HEK293 (cell line): ENCODE data around the gene ENO2.

ENCODE experiments used
- BCL11B ChIP-seq: fragments of 450-650 bp; formaldehyde crosslinking; IDR thresholded peaks from 2 replicates; pipeline ENCODE4 v1.5.1; 2016; ENCODE audit warnings: low read depth, missing biosample characterization, missing genetic modification characterization
- HOXD13 ChIP-seq: sonication (generic); formaldehyde crosslinking; IDR thresholded peaks from 2 replicates; pipeline ENCODE4 v1.8.0; 2022; ENCODE audit warnings: missing genetic modification reagents, borderline replicate concordance
- PBX3 ChIP-seq: sonication (generic); formaldehyde crosslinking; IDR thresholded peaks from 2 replicates; pipeline ENCODE4 v1.8.1; 2022; ENCODE audit warnings: mild to moderate bottlenecking, moderate library complexity, missing genetic modification reagents
- REPIN1 ChIP-seq: fragments of 450-650 bp; formaldehyde crosslinking; IDR thresholded peaks from 2 replicates; pipeline ENCODE4 v1.5.1; 2017; ENCODE audit warnings: missing biosample characterization, missing genetic modification characterization, low read depth
- TRIM28 ChIP-seq: IDR thresholded peaks from 2 replicates; pipeline ENCODE4 v1.6.1; 2011; ENCODE audit warnings: low read length, control low read depth, borderline replicate concordance
- WT1 ChIP-seq: fragments of 450-650 bp; formaldehyde crosslinking; IDR thresholded peaks from 2 replicates; pipeline ENCODE4 v1.5.1; 2016; ENCODE audit warnings: missing biosample characterization, missing genetic modification characterization
- ZBTB44 ChIP-seq: fragments of 450-650 bp; IDR thresholded peaks from 2 replicates; pipeline ENCODE4 v1.5.1; 2018; ENCODE audit warnings: missing biosample characterization, mild to moderate bottlenecking, missing genetic modification characterization
- ZFP41 ChIP-seq: fragments of 450-650 bp; formaldehyde crosslinking; IDR thresholded peaks from 2 replicates; pipeline ENCODE4 v1.5.1; 2016; ENCODE audit warnings: missing biosample characterization, missing genetic modification characterization, borderline replicate concordance
- ZNF202 ChIP-seq: fragments of 450-650 bp; formaldehyde crosslinking; IDR thresholded peaks from 2 replicates; pipeline ENCODE4 v1.5.1; 2016; ENCODE audit warnings: missing biosample characterization, missing genetic modification characterization, borderline replicate concordance
- ZNF239 ChIP-seq: fragments of 450-650 bp; formaldehyde crosslinking; IDR thresholded peaks from 2 replicates; pipeline ENCODE4 v1.5.1; 2016; ENCODE audit warnings: missing biosample characterization, missing genetic modification characterization
- ZNF311 ChIP-seq: fragments of 450-650 bp; formaldehyde crosslinking; IDR thresholded peaks from 2 replicates; pipeline ENCODE4 v1.5.1; 2017; ENCODE audit warnings: missing biosample characterization, missing genetic modification characterization, borderline replicate concordance
- ZNF350 ChIP-seq: fragments of 450-650 bp; formaldehyde crosslinking; IDR thresholded peaks from 2 replicates; pipeline ENCODE4 v1.5.0; 2017; ENCODE audit warnings: missing biosample characterization, mild to moderate bottlenecking, missing genetic modification characterization
- ZNF48 ChIP-seq: fragments of 450-650 bp; formaldehyde crosslinking; IDR thresholded peaks from 2 replicates; pipeline ENCODE4 v1.5.1; 2016; ENCODE audit warnings: missing biosample characterization, missing genetic modification characterization
- ZNF530 ChIP-seq: fragments of 450-650 bp; formaldehyde crosslinking; IDR thresholded peaks from 2 replicates; pipeline ENCODE4 v1.5.1; 2016; ENCODE audit warnings: low read depth, missing biosample characterization, missing genetic modification characterization
- ZNF558 ChIP-seq: fragments of 450-650 bp; formaldehyde crosslinking; IDR thresholded peaks from 2 replicates; pipeline ENCODE4 v1.5.1; 2016; ENCODE audit warnings: missing biosample characterization, missing genetic modification characterization
- TF ChIP-seq, protein P1 (sequence below): fragments of 450-650 bp; formaldehyde crosslinking; IDR thresholded peaks from 2 replicates; pipeline ENCODE4 v1.5.1; 2016; ENCODE audit warnings: missing biosample characterization, missing genetic modification characterization
- TF ChIP-seq, protein P2 (sequence below): fragments of 450-650 bp; formaldehyde crosslinking; IDR thresholded peaks from 2 replicates; pipeline ENCODE4 v1.5.1; 2016; ENCODE audit warnings: missing biosample characterization, missing genetic modification characterization
- TF ChIP-seq, protein P3 (sequence below): fragments of 450-650 bp; formaldehyde crosslinking; IDR thresholded peaks from 2 replicates; pipeline ENCODE4 v1.5.1; 2017; ENCODE audit warnings: missing biosample characterization, missing genetic modification characterization
- TF ChIP-seq, protein P4 (sequence below): fragments of 450-650 bp; formaldehyde crosslinking; IDR thresholded peaks from 2 replicates; pipeline ENCODE4; 2016; ENCODE audit warnings: missing biosample characterization, missing genetic modification characterization
- TF ChIP-seq, protein P5 (sequence below): fragments of 450-650 bp; formaldehyde crosslinking; IDR thresholded peaks from 2 replicates; pipeline ENCODE4 v1.5.1; 2016; ENCODE audit warnings: missing biosample characterization, missing genetic modification characterization
- TF ChIP-seq, protein P6 (sequence below): fragments of 450-650 bp; formaldehyde crosslinking; IDR thresholded peaks from 2 replicates; pipeline ENCODE4 v1.5.1; 2016; ENCODE audit warnings: missing biosample characterization, missing genetic modification characterization

The ENO2 gene

GRCh38 chr12:6937481-6938352 is 23.3 kb downstream of the ENO2 start (continued):
- TF ChIP-seq, protein P1, sequence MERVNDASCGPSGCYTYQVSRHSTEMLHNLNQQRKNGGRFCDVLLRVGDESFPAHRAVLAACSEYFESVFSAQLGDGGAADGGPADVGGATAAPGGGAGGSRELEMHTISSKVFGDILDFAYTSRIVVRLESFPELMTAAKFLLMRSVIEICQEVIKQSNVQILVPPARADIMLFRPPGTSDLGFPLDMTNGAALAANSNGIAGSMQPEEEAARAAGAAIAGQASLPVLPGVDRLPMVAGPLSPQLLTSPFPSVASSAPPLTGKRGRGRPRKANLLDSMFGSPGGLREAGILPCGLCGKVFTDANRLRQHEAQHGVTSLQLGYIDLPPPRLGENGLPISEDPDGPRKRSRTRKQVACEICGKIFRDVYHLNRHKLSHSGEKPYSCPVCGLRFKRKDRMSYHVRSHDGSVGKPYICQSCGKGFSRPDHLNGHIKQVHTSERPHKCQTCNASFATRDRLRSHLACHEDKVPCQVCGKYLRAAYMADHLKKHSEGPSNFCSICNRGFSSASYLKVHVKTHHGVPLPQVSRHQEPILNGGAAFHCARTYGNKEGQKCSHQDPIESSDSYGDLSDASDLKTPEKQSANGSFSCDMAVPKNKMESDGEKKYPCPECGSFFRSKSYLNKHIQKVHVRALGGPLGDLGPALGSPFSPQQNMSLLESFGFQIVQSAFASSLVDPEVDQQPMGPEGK (tag by site-specific recombination), result peak; percentile 53; the same call in 1 of the 2 replicates
- TF ChIP-seq REPIN1 (tag by site-specific recombination) (peak; percentile 18; the same call in 1 of the 2 replicates), ZNF48 (tag by site-specific recombination) (no peak), ZNF558 (tag by site-specific recombination) (no peak; the same call in 1 of the 2 replicates), WT1 (peak; percentile 60; the same call in 1 of the 2 replicates), PBX3 (CRISPR knock-in tag) (peak; percentile 96), ZNF530 (tag by site-specific recombination) (no peak), ZNF202 (tag by site-specific recombination) (no peak), BCL11B (tag by site-specific recombination) (no peak), HOXD13 (CRISPR knock-in tag) (no peak), ZNF311 (tag by site-specific recombination) (no peak), TRIM28 (peak; percentile 91), ZFP41 (tag by site-specific recombination) (no peak), ZNF239 (tag by site-specific recombination) (no peak), ZNF350 (tag by site-specific recombination) (no peak), ZBTB44 (tag by site-specific recombination) (peak; percentile 83)
- TF ChIP-seq, protein P2, sequence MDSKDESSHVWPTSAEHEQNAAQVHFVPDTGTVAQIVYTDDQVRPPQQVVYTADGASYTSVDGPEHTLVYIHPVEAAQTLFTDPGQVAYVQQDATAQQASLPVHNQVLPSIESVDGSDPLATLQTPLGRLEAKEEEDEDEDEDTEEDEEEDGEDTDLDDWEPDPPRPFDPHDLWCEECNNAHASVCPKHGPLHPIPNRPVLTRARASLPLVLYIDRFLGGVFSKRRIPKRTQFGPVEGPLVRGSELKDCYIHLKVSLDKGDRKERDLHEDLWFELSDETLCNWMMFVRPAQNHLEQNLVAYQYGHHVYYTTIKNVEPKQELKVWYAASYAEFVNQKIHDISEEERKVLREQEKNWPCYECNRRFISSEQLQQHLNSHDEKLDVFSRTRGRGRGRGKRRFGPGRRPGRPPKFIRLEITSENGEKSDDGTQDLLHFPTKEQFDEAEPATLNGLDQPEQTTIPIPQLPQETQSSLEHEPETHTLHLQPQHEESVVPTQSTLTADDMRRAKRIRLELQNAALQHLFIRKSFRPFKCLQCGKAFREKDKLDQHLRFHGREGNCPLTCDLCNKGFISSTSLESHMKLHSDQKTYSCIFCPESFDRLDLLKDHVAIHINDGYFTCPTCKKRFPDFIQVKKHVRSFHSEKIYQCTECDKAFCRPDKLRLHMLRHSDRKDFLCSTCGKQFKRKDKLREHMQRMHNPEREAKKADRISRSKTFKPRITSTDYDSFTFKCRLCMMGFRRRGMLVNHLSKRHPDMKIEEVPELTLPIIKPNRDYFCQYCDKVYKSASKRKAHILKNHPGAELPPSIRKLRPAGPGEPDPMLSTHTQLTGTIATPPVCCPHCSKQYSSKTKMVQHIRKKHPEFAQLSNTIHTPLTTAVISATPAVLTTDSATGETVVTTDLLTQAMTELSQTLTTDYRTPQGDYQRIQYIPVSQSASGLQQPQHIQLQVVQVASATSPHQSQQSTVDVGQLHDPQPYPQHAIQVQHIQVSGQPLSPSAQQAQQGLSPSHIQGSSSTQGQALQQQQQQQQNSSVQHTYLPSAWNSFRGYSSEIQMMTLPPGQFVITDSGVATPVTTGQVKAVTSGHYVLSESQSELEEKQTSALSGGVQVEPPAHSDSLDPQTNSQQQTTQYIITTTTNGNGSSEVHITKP (tag by site-specific recombination), result peak; percentile 47; the same call in 1 of the 2 replicates
- TF ChIP-seq, protein P3, sequence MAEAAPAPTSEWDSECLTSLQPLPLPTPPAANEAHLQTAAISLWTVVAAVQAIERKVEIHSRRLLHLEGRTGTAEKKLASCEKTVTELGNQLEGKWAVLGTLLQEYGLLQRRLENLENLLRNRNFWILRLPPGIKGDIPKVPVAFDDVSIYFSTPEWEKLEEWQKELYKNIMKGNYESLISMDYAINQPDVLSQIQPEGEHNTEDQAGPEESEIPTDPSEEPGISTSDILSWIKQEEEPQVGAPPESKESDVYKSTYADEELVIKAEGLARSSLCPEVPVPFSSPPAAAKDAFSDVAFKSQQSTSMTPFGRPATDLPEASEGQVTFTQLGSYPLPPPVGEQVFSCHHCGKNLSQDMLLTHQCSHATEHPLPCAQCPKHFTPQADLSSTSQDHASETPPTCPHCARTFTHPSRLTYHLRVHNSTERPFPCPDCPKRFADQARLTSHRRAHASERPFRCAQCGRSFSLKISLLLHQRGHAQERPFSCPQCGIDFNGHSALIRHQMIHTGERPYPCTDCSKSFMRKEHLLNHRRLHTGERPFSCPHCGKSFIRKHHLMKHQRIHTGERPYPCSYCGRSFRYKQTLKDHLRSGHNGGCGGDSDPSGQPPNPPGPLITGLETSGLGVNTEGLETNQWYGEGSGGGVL (tag by site-specific recombination), result no peak
- TF ChIP-seq, protein P4, sequence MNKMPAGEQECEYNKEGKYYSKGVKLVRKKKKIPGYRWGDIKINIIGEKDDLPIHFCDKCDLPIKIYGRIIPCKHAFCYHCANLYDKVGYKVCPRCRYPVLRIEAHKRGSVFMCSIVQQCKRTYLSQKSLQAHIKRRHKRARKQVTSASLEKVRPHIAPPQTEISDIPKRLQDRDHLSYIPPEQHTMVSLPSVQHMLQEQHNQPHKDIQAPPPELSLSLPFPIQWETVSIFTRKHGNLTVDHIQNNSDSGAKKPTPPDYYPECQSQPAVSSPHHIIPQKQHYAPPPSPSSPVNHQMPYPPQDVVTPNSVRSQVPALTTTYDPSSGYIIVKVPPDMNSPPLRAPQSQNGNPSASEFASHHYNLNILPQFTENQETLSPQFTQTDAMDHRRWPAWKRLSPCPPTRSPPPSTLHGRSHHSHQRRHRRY (tag by site-specific recombination), result 0 out of 2 replicates have a peak, but pooled peaks have one; percentile 21
- TF ChIP-seq, protein P5, sequence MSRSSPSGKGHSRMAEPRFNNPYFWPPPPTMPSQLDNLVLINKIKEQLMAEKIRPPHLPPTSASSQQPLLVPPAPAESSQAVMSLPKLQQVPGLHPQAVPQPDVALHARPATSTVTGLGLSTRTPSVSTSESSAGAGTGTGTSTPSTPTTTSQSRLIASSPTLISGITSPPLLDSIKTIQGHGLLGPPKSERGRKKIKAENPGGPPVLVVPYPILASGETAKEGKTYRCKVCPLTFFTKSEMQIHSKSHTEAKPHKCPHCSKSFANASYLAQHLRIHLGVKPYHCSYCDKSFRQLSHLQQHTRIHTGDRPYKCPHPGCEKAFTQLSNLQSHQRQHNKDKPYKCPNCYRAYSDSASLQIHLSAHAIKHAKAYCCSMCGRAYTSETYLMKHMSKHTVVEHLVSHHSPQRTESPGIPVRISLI (tag by site-specific recombination), result no peak
- TF ChIP-seq, protein P6, sequence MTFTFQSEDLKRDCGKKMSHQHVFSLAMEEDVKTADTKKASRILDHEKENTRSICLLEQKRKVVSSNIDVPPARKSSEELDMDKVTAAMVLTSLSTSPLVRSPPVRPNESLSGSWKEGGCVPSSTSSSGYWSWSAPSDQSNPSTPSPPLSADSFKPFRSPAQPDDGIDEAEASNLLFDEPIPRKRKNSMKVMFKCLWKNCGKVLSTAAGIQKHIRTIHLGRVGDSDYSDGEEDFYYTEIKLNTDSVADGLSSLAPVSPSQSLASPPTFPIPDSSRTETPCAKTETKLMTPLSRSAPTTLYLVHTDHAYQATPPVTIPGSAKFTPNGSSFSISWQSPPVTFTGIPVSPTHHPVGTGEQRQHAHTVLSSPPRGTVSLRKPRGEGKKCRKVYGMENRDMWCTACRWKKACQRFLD (tag by site-specific recombination), result no peak
